Measurements from ENCODE around the gene GREM2. TPM values are rescaled to one million over a fixed set of nuclear protein-coding genes. Genes with fewer than 3 reads are reported as not detected.

GREM2 gene
- total RNA-seq, 1 experiment from 2014 or later, result not detected

GRCh38 chr1:240464099-240464498 lies 147.9 kb downstream of the GREM2 start:
- Mint-ChIP-seq H3K27ac (ENCODE audit: low read depth, unreplicated experiment) (no peak overlapping the region), H3K9me3 (ENCODE audit: unreplicated experiment) (no peaks in the 10 kb centered on the region), H3K4me3 (ENCODE audit: unreplicated experiment) (no peak overlapping the region), H3K27me3 (ENCODE audit: insufficient read depth, unreplicated experiment) (no peaks in the 10 kb centered on the region), H3K36me3 (ENCODE audit: insufficient read depth, unreplicated experiment) (no peaks in the 10 kb centered on the region), H3K4me1 (ENCODE audit: insufficient read depth, unreplicated experiment) (peaks cover 8% of the 10 kb centered on the region)
- CTCF ChIA-PET, result interaction anchor here (0.7 to 4.1 kb wide), 7 partner anchors 8 to 275 kb away, joined by 3 to 26 read pairs (median 3); no protein-coding TSS in a partner anchor
- no peak for TF ChIP-seq CTCF (IDR thresholded peaks at IDR 0.05; ENCODE audit: unreplicated experiment)
- DNase-seq (ENCODE audit: unreplicated experiment), result peak; percentile 29
- POLR2A ChIA-PET, result interaction anchor here (2.1 kb wide), 1 partner anchor 28 kb away, joined by 7 read pairs; no protein-coding TSS in a partner anchor
- no TSS peak for BruUV-seq (replicated peaks)
- intact Hi-C loops (cut with micrococcal nuclease), result no loop called here

- peak; percentile 44 for DNase-seq (ENCODE audit: unreplicated experiment)
- no TSS peak for BruUV-seq (replicated peaks)
- H3K27ac Mint-ChIP-seq (ENCODE audit: low read depth, unreplicated experiment), result no peak overlapping the region
- H3K36me3 Mint-ChIP-seq (ENCODE audit: insufficient read depth, unreplicated experiment), result no peaks in the 10 kb centered on the region
- intact Hi-C loops (cut with micrococcal nuclease), result no loop called here
- TF ChIP-seq CTCF (IDR thresholded peaks at IDR 0.05; ENCODE audit: unreplicated experiment), result no peak
- no peak overlapping the region for H3K4me3 Mint-ChIP-seq (ENCODE audit: unreplicated experiment)
- H3K9me3 Mint-ChIP-seq (ENCODE audit: unreplicated experiment), result no peaks in the 10 kb centered on the region
- no peaks in the 10 kb centered on the region for H3K27me3 Mint-ChIP-seq (ENCODE audit: insufficient read depth, unreplicated experiment)
- H3K4me1 Mint-ChIP-seq (ENCODE audit: insufficient read depth, unreplicated experiment), result peaks cover 8% of the 10 kb centered on the region
- ChIA-PET CTCF (interaction anchor here (1.0 to 4.1 kb wide), 2 partner anchors 7 to 274 kb away, joined by 3 to 26 read pairs; no protein-coding TSS in a partner anchor), POLR2A (no interaction called here)
Observed at GRCh38 chr1:240462766-240463395, 149.1 kb downstream of the GREM2 start.

GRCh38 chr1:240462277-240462676 lies 149.7 kb downstream of the GREM2 start:
- DNase-seq (ENCODE audit: unreplicated experiment), result no peak
- Mint-ChIP-seq H3K9me3 (ENCODE audit: unreplicated experiment) (no peaks in the 10 kb centered on the region), H3K27ac (ENCODE audit: low read depth, unreplicated experiment) (no peak overlapping the region), H3K27me3 (ENCODE audit: insufficient read depth, unreplicated experiment) (no peaks in the 10 kb centered on the region), H3K36me3 (ENCODE audit: insufficient read depth, unreplicated experiment) (no peaks in the 10 kb centered on the region), H3K4me3 (ENCODE audit: unreplicated experiment) (no peak overlapping the region), H3K4me1 (ENCODE audit: insufficient read depth, unreplicated experiment) (peaks cover 8% of the 10 kb centered on the region)
- intact Hi-C loops (cut with micrococcal nuclease), result no loop called here
- TF ChIP-seq CTCF (IDR thresholded peaks at IDR 0.05; ENCODE audit: unreplicated experiment), result no peak
- ChIA-PET CTCF (interaction anchor here (1.1 kb wide), 1 partner anchor 47 kb away, joined by 3 read pairs; no protein-coding TSS in a partner anchor), POLR2A (no interaction called here)
- BruUV-seq (replicated peaks), result no TSS peak

DNA sequence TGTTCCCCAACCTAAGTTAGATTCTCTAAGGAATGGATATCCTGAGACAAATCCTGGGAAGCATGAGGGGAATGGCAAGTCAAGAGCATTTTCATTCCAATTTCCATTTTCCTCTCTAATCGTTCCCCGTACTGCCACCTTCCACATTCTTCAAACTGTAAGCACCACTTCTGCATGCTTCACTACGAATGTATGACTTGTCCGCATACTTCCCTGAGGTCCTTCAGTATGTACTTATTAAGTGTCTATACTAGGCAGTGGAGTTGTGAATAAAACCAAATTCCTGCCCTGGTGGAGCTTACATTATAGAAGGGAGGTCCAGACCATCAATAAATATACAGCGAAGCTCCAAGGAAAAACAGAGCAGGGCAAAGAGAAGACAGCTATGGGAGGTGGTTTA lies 154.8 kb downstream of the GREM2 start:
- intact Hi-C loops (cut with micrococcal nuclease), result no loop called here
- DNase-seq (ENCODE audit: unreplicated experiment), result no peak
- ChIA-PET POLR2A (no interaction called here), CTCF (interaction anchor here (0.6 to 6.1 kb wide), 11 partner anchors 8 to 431 kb away, joined by 3 to 53 read pairs (median 5); no protein-coding TSS in a partner anchor)
- Mint-ChIP-seq H3K4me1 (ENCODE audit: insufficient read depth, unreplicated experiment) (no peaks in the 10 kb centered on the region), H3K27me3 (ENCODE audit: insufficient read depth, unreplicated experiment) (no peaks in the 10 kb centered on the region), H3K9me3 (ENCODE audit: unreplicated experiment) (no peaks in the 10 kb centered on the region), H3K27ac (ENCODE audit: low read depth, unreplicated experiment) (no peak overlapping the region), H3K4me3 (ENCODE audit: unreplicated experiment) (no peak overlapping the region), H3K36me3 (ENCODE audit: insufficient read depth, unreplicated experiment) (peaks cover 5% of the 10 kb centered on the region)
- TF ChIP-seq CTCF (IDR thresholded peaks at IDR 0.05; ENCODE audit: unreplicated experiment), result no peak
- BruUV-seq (replicated peaks), result no TSS peak

All from MCF 10A (cell line).